Thyroid gland (tissue), 4 donors: Measurements from ENCODE around the gene WDR54. TPM values are rescaled to one million over a fixed set of nuclear protein-coding genes. Genes with fewer than 3 reads are reported as not detected.

ENCODE experiments used
- DNase-seq, 2 donors: peaks; one replicate each; pipeline ENCODE4 v3.0.0-alpha.2; 2019
- H3K27ac ChIP-seq, 3 donors: fragments of 200-600 bp; sonication (generic); 1 replicate in 2 of 3; 2 replicates in 1 of 3; pipeline ENCODE4 v1.5.1; 2016 to 2019; ENCODE audit warnings: mild to moderate bottlenecking in 1 of 3, moderate library complexity in 1 of 3
- H3K27me3 ChIP-seq: fragments of 200-600 bp; sonication (generic); one replicate; pipeline ENCODE4 v1.5.1; 2019
- H3K36me3 ChIP-seq, 2 donors: fragments of 200-600 bp; sonication (generic); one replicate each; pipeline ENCODE4 v1.5.1; 2016 to 2019
- H3K4me1 ChIP-seq, 2 donors: fragments of 200-600 bp; sonication (generic); one replicate each; pipeline ENCODE4 v1.5.1; 2017 to 2019
- H3K4me3 ChIP-seq, 3 donors: fragments of 200-600 bp; sonication (generic); replicated peaks in 1 of 3; 1 replicate in 2 of 3; 2 replicates in 1 of 3; pipeline ENCODE4 v1.5.1; 2016; ENCODE audit warnings: mild to moderate bottlenecking in 1 of 3
- H3K9me3 ChIP-seq: fragments of 200-600 bp; sonication (generic); one replicate; pipeline ENCODE4 v1.5.1; 2017
- POLR2A ChIP-seq, 2 donors: fragments of 450-650 bp; IDR thresholded peaks; one replicate each; pipeline ENCODE4 v1.6.1; 2017; ENCODE audit warnings: antibody characterized with exemption in 2 of 2, mild to moderate bottlenecking in 2 of 2, moderate library complexity in 1 of 2
- WGBS, 2 donors: methylation state at CpG; one replicate each; pipeline ENCODE4 v1.1.5; 2017; 5-methylcytosine and 5-hydroxymethylcytosine counted together
- intact Hi-C: fragments of 100-400 bp; cut with DNase I; formaldehyde crosslinking; loops from one replicate; pipeline ENCODE4 v1.15.1; 2023
- total RNA-seq, 4 donors: library from RNA; depleted of rRNA; stranded (reverse); fragments of >200 nt; gene quantifications; one replicate each; pipeline ENCODE4 v1.2.3, GENCODE V29; 2016
- TF ChIP-seq, protein P1 (sequence below), 6 experiments: fragments of 200-600 bp in 3 of 6; fragments of 450-650 bp in 3 of 6; sonication (generic) in 3 of 6; IDR thresholded peaks; one replicate each; pipeline ENCODE4 v1.5.1; 2016 to 2019; ENCODE audit warnings: antibody characterized with exemption in 6 of 6, mild to moderate bottlenecking in 2 of 6, inconsistent platforms in 1 of 6, moderate library complexity in 1 of 6

WDR54 gene
- total RNA-seq, 4 donors from 2014 or later: 6.5 to 19.3 (median 13.6) TPM

DNA sequence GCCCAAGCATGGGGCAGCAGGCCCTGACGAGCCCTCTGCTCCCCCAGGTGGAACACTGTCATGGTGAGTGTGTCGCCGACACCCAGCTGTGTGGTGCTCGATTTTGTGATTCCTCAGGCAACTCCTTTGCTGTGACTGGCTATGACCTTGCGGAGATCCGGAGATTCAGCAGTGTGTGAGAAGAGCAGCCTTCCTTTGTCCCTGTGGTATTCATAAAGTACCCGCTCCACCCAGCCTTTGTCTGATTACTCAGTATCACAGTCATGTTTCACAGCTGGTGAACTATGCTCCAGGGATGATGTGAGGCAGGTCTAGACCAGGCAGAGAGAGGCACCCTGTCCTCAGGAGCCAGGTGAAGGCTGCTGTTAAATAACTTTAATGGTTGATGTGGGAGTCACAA lies 4.0 kb downstream of the WDR54 start:
- intact Hi-C loops: no loop called here
- peaks cover 22 to 31% of the 10 kb centered on the region in 2 donors for H3K36me3 ChIP-seq
- 88 to 100% methylated on average over 1 to 7 of the region's 7 CpGs for WGBS, 2 donors
- no peak overlapping the region for H3K4me3 ChIP-seq
- no peaks in the 10 kb centered on the region for H3K27me3 ChIP-seq
- no peak for TF ChIP-seq POLR2A (IDR thresholded peaks at IDR 0.05)
- TF ChIP-seq, protein P1, sequence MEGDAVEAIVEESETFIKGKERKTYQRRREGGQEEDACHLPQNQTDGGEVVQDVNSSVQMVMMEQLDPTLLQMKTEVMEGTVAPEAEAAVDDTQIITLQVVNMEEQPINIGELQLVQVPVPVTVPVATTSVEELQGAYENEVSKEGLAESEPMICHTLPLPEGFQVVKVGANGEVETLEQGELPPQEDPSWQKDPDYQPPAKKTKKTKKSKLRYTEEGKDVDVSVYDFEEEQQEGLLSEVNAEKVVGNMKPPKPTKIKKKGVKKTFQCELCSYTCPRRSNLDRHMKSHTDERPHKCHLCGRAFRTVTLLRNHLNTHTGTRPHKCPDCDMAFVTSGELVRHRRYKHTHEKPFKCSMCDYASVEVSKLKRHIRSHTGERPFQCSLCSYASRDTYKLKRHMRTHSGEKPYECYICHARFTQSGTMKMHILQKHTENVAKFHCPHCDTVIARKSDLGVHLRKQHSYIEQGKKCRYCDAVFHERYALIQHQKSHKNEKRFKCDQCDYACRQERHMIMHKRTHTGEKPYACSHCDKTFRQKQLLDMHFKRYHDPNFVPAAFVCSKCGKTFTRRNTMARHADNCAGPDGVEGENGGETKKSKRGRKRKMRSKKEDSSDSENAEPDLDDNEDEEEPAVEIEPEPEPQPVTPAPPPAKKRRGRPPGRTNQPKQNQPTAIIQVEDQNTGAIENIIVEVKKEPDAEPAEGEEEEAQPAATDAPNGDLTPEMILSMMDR (IDR thresholded peaks at IDR 0.05): no peak
- peaks cover 8 to 9% of the 10 kb centered on the region in 2 donors for H3K4me1 ChIP-seq
- H3K9me3 ChIP-seq: no peaks in the 10 kb centered on the region
- DNase-seq: no peak
- no peak overlapping the region for H3K27ac ChIP-seq

DNA sequence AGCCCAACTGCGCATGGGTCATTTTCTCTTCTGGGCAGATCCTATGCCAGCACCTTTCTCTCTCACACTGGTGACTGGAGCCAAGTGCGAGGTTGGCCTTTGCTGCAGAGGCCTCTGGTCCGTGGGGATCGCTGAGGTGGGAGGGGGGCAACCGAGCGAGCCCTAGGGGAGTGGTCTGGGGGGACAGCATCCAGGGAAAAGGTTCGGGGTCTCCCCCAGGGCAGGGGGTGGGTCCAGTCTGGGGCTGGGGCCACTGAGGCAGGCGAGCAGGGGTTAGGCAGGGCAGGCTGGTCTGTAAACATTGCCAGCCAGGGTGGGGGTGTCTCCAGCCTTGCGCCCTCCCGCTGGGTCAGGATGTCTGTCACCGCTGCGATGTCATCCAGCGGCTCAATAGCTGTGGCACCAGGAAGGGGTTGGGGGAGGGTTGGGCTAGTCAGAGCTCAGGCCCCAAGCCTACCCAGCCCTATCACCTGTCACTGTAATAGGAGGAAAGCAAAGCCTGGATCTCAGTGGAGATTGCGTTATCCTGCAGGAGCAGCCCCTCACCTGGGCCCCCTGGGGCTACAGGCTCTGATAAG lies 4.7 kb downstream of the WDR54 start:
- Histone ChIP-seq H3K27me3 (no peaks in the 10 kb centered on the region), H3K4me1 (peaks cover 4 to 5% of the 10 kb centered on the region in 2 donors), H3K36me3 (peaks cover 27 to 33% of the 10 kb centered on the region in 2 donors), H3K27ac (no peak overlapping the region), H3K9me3 (no peaks in the 10 kb centered on the region), H3K4me3 (no peak overlapping the region)
- DNase-seq: no peak
- intact Hi-C loops: no loop called here
- 83 to 88% methylated on average over 12 to 14 of the region's 14 CpGs for WGBS, 2 donors
- TF ChIP-seq, protein P1 (IDR thresholded peaks at IDR 0.05): no peak
- TF ChIP-seq POLR2A (IDR thresholded peaks at IDR 0.05): no peak

DNA sequence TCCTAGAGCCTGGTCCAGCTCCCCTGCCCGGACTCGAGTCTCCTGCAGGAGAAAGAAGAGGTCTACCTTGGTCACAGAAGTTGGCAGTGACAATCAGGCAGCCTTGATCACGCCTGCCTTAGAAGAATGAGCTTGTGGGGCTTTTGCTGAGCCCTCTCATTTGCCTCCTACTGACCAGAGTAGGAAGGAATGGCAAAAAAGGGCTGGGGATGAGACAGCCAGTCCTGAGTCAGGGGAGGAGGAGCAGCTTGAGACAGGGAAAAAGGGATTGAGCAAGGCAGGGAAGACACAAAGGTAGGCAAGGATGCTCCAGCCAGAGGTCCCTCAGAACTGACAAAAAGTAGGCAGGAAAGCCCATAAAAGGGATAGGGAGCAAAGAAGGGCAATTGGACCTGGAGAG lies 6.0 kb downstream of the WDR54 start:
- Histone ChIP-seq H3K9me3 (no peaks in the 10 kb centered on the region), H3K4me3 (no peak overlapping the region), H3K4me1 (no peaks in the 10 kb centered on the region), H3K27me3 (no peaks in the 10 kb centered on the region), H3K27ac (no peak overlapping the region), H3K36me3 (peaks cover 32 to 33% of the 10 kb centered on the region in 2 donors)
- intact Hi-C loops: no loop called here
- no peak for TF ChIP-seq POLR2A (IDR thresholded peaks at IDR 0.05)
- TF ChIP-seq, protein P1 (IDR thresholded peaks at IDR 0.05): no peak
- WGBS, 2 donors: 91 to 92% methylated on average over 3 of the region's 3 CpGs
- DNase-seq: no peak

DNA sequence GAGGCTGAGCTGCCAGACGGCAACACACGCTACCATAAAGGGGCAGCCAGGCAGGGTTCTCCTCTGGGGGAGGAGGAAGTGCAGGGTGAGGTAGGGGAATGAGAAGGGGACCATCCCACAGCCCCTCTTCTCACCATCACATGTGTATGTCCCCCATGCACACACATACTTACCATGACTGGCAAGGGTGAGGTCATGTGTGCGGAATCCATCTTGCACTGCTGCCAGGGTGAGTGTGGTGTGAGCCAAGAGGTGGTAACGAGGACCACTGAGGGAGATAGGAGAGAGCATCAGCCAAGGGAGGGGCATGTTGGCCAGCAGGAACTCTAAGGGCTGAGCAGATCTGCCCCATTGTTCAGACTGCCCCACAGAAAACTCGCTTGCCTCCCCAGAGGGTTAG lies 7.1 kb downstream of the WDR54 start:
- Histone ChIP-seq H3K9me3 (no peaks in the 10 kb centered on the region), H3K27ac (no peak overlapping the region), H3K4me1 (no peaks in the 10 kb centered on the region), H3K27me3 (no peaks in the 10 kb centered on the region), H3K36me3 (peaks cover 32 to 33% of the 10 kb centered on the region in 2 donors), H3K4me3 (no peak overlapping the region)
- WGBS, 2 donors: 90 to 92% methylated on average over 5 of the region's 5 CpGs
- TF ChIP-seq POLR2A (IDR thresholded peaks at IDR 0.05): no peak
- intact Hi-C loops: no loop called here
- DNase-seq: no peak

DNA sequence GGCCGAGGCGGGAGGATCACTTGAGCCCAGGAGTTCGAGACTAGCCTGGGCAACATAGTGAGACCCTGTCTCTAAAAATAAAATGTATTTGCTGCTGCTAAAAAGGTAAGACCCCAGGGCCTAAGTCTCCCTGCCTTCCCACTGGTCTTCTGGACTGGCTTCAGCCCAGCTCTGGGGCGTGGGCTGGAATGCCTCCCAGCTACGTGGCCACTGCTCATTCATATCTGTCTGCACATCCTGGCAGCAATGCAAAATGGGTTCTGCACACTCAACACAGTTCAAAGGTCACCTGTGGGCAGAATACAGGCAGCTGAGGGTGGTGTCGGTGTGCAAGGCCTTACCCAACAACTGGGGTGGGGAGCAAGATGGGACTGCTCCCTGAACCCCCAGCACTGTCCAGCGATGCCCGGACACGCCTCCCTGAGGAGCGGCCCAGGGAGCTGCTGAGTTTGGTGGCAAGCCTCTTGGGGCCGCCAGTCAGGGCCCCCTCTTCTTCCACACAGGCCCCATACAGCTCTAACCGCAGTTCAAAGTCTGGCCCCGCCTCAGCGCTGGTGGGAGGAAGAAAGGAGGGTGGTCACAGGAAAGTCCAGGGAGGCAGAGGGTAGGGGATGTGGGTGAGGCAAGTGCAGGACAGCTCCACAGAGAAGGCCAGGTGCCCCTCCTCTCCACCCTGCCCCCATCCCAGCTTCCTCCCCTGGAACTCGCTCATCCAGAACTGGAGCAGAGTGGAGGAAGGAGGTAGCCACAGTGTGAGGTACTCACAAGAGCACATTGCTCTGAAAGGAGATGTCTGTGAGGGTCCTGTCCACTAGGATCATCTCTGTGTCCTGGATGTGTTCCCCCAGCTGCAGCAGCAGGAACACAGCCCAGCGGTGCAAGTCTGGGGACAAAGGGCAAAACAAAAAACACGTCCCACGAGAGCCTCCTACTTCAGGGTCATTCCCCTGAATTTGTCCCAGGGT lies 8.2 kb downstream of the WDR54 start:
- intact Hi-C loops: no loop called here
- Histone ChIP-seq H3K36me3 (peaks cover 32 to 33% of the 10 kb centered on the region in 2 donors), H3K27me3 (no peaks in the 10 kb centered on the region), H3K4me1 (no peaks in the 10 kb centered on the region), H3K9me3 (no peaks in the 10 kb centered on the region), H3K27ac (no peak overlapping the region), H3K4me3 (no peak overlapping the region)
- WGBS, 2 donors: 85 to 88% methylated on average over 14 to 18 of the region's 18 CpGs
- DNase-seq: no peak
- TF ChIP-seq, protein P1 (IDR thresholded peaks at IDR 0.05): no peak
- no peak for TF ChIP-seq POLR2A (IDR thresholded peaks at IDR 0.05)
